Tibial artery (tissue), 4 donors: ENCODE measurements around the gene P2RX1.

Experiments
- DNase-seq, 2 donors: peaks; one replicate each; pipeline ENCODE4 v3.0.0-alpha.2; 2019
- H3K27ac ChIP-seq, 2 donors: fragments of 200-600 bp; sonication (generic) in 1 of 2; 1 replicate in 1 of 2; 2 replicates in 1 of 2; pipeline ENCODE4 v1.5.1; 2018 to 2019; ENCODE audit warnings: mild to moderate bottlenecking in 1 of 2
- H3K27me3 ChIP-seq, 2 donors: fragments of 200-600 bp; sonication (generic) in 1 of 2; one replicate each; pipeline versions ENCODE4 v1.5.1 to v1.6.0; 2016 to 2019
- H3K36me3 ChIP-seq, 3 donors: fragments of 200-600 bp; sonication (generic) in 2 of 3; one replicate each; pipeline ENCODE4 v1.5.1; 2016 to 2019; ENCODE audit warnings: mild to moderate bottlenecking in 2 of 3
- H3K4me1 ChIP-seq, 4 donors: fragments of 200-600 bp; sonication (generic) in 2 of 4; 1 replicate in 3 of 4; 2 replicates in 1 of 4; pipeline ENCODE4 v1.5.1; 2016 to 2019
- H3K4me3 ChIP-seq, 2 donors: fragments of 200-600 bp; sonication (generic) in 1 of 2; 1 replicate in 1 of 2; 2 replicates in 1 of 2; pipeline ENCODE4 v1.5.1; 2018 to 2019; ENCODE audit warnings: mild to moderate bottlenecking in 2 of 2
- H3K9me3 ChIP-seq, 3 donors: fragments of 200-600 bp; sonication (generic) in 1 of 3; one replicate each; pipeline ENCODE4 v1.5.1; 2016 to 2019
- CTCF ChIP-seq, 2 experiments: fragments of 200-600 bp in 1 of 2; fragments of 450-650 bp in 1 of 2; IDR thresholded peaks; one replicate each; pipeline ENCODE4 v1.5.1; 2017 to 2019; ENCODE audit warnings: antibody characterized with exemption in 2 of 2, mild to moderate bottlenecking in 1 of 2, moderate library complexity in 1 of 2
- intact Hi-C: fragments of 100-400 bp; cut with DNase I; formaldehyde crosslinking; loops from one replicate; pipeline ENCODE4 v1.15.0; 2023; ENCODE audit warnings: low total_unique reads

P2RX1 gene

GRCh38 chr17:3944485-3945388, 28.5 kb upstream of the P2RX1 start:
- peak overlapping the region in 1 of 2 donors; percentile 14 for H3K27ac ChIP-seq

GRCh38 chr17:3943240-3943891, 27.1 kb upstream of the P2RX1 start:
- intact Hi-C loops, result no loop called here
- peaks cover 0 to 61% (median 29%) of the 10 kb centered on the region in 3 donors for H3K36me3 ChIP-seq
- no peak overlapping the region for H3K4me3 ChIP-seq
- no peak overlapping the region for H3K27ac ChIP-seq
- DNase-seq, result no peak
- H3K4me1 ChIP-seq, result peaks cover 0 to 8% (median 2%) of the 10 kb centered on the region in 4 donors
- no peak for TF ChIP-seq CTCF (IDR thresholded peaks at IDR 0.05)
- no peaks in the 10 kb centered on the region for H3K9me3 ChIP-seq
- no peaks in the 10 kb centered on the region for H3K27me3 ChIP-seq

More at GRCh38 chr17:3944485-3945388, 28.5 kb upstream of the P2RX1 start:
- TF ChIP-seq CTCF (IDR thresholded peaks at IDR 0.05), result no peak
- H3K4me3 ChIP-seq, result peak overlapping the region; percentile 31 to 37
- H3K27me3 ChIP-seq, result no peaks in the 10 kb centered on the region
- intact Hi-C loops, result no loop called here
- peaks cover 0 to 50% (median 25%) of the 10 kb centered on the region in 3 donors for H3K36me3 ChIP-seq
- no peaks in the 10 kb centered on the region for H3K9me3 ChIP-seq
- DNase-seq, result peak in 1 of 2 donors; percentile 49
- H3K4me1 ChIP-seq, result peaks cover 0 to 8% (median 2%) of the 10 kb centered on the region in 4 donors

GRCh38 chr17:3940965-3941698, 24.9 kb upstream of the P2RX1 start:
- Histone ChIP-seq H3K9me3 (no peaks in the 10 kb centered on the region), H3K27me3 (no peaks in the 10 kb centered on the region), H3K36me3 (peaks cover 0 to 70% (median 46%) of the 10 kb centered on the region in 3 donors), H3K4me1 (peaks cover 0 to 8% (median 2%) of the 10 kb centered on the region in 4 donors), H3K4me3 (no peak overlapping the region), H3K27ac (no peak overlapping the region)
- no peak for TF ChIP-seq CTCF (IDR thresholded peaks at IDR 0.05)
- no peak for DNase-seq
- intact Hi-C loops, result no loop called here

- H3K27me3 ChIP-seq, result no peaks in the 10 kb centered on the region
- no peaks in the 10 kb centered on the region for H3K4me1 ChIP-seq
- no peak overlapping the region for H3K27ac ChIP-seq
- H3K9me3 ChIP-seq, result no peaks in the 10 kb centered on the region
- no peak for TF ChIP-seq CTCF (IDR thresholded peaks at IDR 0.05)
- peaks cover 0 to 69% (median 49%) of the 10 kb centered on the region in 3 donors for H3K36me3 ChIP-seq
- DNase-seq, result no peak
- H3K4me3 ChIP-seq, result no peak overlapping the region
- intact Hi-C loops, result no loop called here
Observed at GRCh38 chr17:3937359-3937758, 21.1 kb upstream of the P2RX1 start.

- Histone ChIP-seq H3K4me1 (no peaks in the 10 kb centered on the region), H3K27ac (no peak overlapping the region), H3K9me3 (no peaks in the 10 kb centered on the region), H3K4me3 (no peak overlapping the region), H3K27me3 (no peaks in the 10 kb centered on the region), H3K36me3 (peaks cover 0 to 59% (median 37%) of the 10 kb centered on the region in 3 donors)
- intact Hi-C loops, result no loop called here
- DNase-seq, result no peak
- no peak for TF ChIP-seq CTCF (IDR thresholded peaks at IDR 0.05)
Observed at GRCh38 chr17:3935825-3936355, 19.6 kb upstream of the P2RX1 start.
